ENCODE data around the gene MYLK2. TPM values are rescaled to one million over a fixed set of nuclear protein-coding genes. Genes with fewer than 3 reads are reported as not detected.
A peak's percentile ranks its signal among the peaks of the same experiment; 100 is the strongest.

The MYLK2 gene
- total RNA-seq, 2 experiments from 2014 or later: 0.67 to 0.69 TPM

DNA sequence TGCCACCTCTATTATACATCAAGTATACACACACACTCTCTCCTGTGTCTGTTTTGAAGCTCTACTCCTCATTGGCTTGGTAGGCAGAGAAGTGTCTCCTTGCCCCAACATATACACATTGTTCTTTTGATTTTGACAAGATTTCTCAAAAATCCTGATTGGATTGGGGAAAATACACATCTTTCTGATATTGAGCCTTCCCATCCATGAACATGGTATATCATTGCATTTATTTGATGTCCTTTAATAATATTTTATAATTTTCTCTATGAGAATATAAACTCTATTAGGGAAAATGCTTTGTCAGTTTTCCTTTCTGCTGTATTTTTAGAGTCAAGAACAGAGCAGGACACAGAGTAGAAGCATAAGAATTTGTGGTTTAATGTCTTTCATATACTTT lies 58.5 kb downstream of the MYLK2 start:
- BruUV-seq (replicated peaks): no TSS peak
- CTCF ChIA-PET (ENCODE audit: unreplicated experiment): no interaction called here
- intact Hi-C loops (cut with micrococcal nuclease; ENCODE audit: unreplicated experiment): no loop called here
- H2AFZ ChIP-seq (ENCODE audit: low read length): no peak overlapping the region
- DNase-seq (ENCODE audit: low spot score): no peak
- no peak overlapping the region for H3K4me2 ChIP-seq (ENCODE audit: low read length)
- no peaks in the 10 kb centered on the region for H3K9me2 ChIP-seq (ENCODE audit: insufficient read depth, low read length)
- no peaks in the 10 kb centered on the region for H4K20me1 ChIP-seq (ENCODE audit: insufficient read depth, low read length)
- POLR2A ChIA-PET: no interaction called here
- H3K79me2 ChIP-seq (ENCODE audit: insufficient read depth, low read depth, low read length): no peaks in the 10 kb centered on the region
- peaks cover 5% of the 10 kb centered on the region for H3K4me1 ChIP-seq (ENCODE audit: insufficient read depth, low read length, poor library complexity, severe bottlenecking)
- no peak overlapping the region for H3K4me3 ChIP-seq (ENCODE audit: low read depth, low read length, poor library complexity, severe bottlenecking)
- no peak overlapping the region for H3K27ac ChIP-seq (ENCODE audit: low read depth, low read length, poor library complexity, severe bottlenecking)
- TF ChIP-seq, protein P1, sequence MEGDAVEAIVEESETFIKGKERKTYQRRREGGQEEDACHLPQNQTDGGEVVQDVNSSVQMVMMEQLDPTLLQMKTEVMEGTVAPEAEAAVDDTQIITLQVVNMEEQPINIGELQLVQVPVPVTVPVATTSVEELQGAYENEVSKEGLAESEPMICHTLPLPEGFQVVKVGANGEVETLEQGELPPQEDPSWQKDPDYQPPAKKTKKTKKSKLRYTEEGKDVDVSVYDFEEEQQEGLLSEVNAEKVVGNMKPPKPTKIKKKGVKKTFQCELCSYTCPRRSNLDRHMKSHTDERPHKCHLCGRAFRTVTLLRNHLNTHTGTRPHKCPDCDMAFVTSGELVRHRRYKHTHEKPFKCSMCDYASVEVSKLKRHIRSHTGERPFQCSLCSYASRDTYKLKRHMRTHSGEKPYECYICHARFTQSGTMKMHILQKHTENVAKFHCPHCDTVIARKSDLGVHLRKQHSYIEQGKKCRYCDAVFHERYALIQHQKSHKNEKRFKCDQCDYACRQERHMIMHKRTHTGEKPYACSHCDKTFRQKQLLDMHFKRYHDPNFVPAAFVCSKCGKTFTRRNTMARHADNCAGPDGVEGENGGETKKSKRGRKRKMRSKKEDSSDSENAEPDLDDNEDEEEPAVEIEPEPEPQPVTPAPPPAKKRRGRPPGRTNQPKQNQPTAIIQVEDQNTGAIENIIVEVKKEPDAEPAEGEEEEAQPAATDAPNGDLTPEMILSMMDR (conservative IDR thresholded peaks at IDR 0.05; ENCODE audit: low read length): no peak
- no peak for TF ChIP-seq EZH2phosphoT487 (IDR thresholded peaks at IDR 0.05; ENCODE audit: borderline replicate concordance, low read depth, low read length)
- no peaks in the 10 kb centered on the region for H3K9me3 ChIP-seq (ENCODE audit: low read length)
- no peaks in the 10 kb centered on the region for H3K36me3 ChIP-seq (ENCODE audit: insufficient read depth, low read length)

DNA sequence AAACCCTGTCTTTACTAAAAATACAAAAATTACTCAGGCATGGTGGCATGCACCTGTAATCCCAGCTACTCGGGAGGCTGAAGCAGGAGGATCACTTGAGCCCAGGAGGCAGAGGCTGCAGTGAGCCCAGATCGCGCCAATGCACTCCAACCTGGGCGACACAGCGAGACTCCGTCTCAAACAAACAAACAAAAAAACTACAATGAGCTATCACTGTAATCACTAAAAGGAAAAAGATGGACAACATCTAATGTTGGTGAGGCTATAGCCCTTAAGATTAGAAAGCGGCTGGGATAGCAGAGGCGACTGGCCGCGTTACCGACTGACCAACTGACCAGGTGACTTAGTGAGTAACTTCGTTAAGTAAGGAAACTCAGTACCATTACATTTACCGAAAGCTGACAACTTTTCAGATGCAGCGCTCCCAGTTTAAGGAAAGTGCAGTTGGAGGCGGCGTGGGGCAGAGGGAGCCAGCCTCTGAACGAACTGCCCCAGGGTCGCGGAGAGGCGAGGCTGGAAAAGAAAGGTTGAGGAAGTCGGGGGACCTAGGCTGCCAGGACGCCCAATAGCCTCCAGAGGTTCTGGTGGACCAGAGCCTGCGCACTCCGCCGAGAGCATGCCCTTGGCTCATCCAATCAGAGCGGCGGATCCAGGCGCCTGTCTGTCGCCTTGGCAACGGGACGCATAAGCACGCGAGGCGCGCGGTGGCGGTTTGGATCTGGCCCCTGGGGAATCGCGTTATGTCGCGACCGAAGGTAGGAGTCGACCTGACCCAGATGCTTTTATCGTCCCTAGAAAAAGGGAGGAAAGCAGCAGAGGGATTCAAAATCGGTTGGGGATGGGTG lies 60.2 kb downstream of the MYLK2 start:
- DNase-seq (ENCODE audit: low spot score): peak; percentile 66
- Histone ChIP-seq H3K4me2 (ENCODE audit: low read length) (peak overlapping the region; percentile 88), H2AFZ (ENCODE audit: low read length) (peak overlapping the region; percentile 93), H3K79me2 (ENCODE audit: insufficient read depth, low read depth, low read length) (no peaks in the 10 kb centered on the region), H3K9me3 (ENCODE audit: low read length) (no peaks in the 10 kb centered on the region), H3K27ac (ENCODE audit: low read depth, low read length, poor library complexity, severe bottlenecking) (no peak overlapping the region), H3K36me3 (ENCODE audit: insufficient read depth, low read length) (no peaks in the 10 kb centered on the region), H3K4me3 (ENCODE audit: low read depth, low read length, poor library complexity, severe bottlenecking) (peak overlapping the region; percentile 71), H3K9me2 (ENCODE audit: insufficient read depth, low read length) (no peaks in the 10 kb centered on the region), H4K20me1 (ENCODE audit: insufficient read depth, low read length) (no peaks in the 10 kb centered on the region), H3K4me1 (ENCODE audit: insufficient read depth, low read length, poor library complexity, severe bottlenecking) (peaks cover 5% of the 10 kb centered on the region)
- no TSS peak for BruUV-seq (replicated peaks)
- ChIA-PET POLR2A (interaction anchor here (0.7 to 1.8 kb wide), 7 partner anchors 13 to 1167 kb away, joined by 3 to 12 read pairs (median 4); partner anchors contain the start of gene PDRG1), CTCF (ENCODE audit: unreplicated experiment) (interaction anchor here (0.8 kb wide), 1 partner anchor 26 kb away, joined by 3 read pairs; no protein-coding TSS in a partner anchor)
- TF ChIP-seq, protein P1 (conservative IDR thresholded peaks at IDR 0.05; ENCODE audit: low read length): no peak
- no peak for TF ChIP-seq EZH2phosphoT487 (IDR thresholded peaks at IDR 0.05; ENCODE audit: borderline replicate concordance, low read depth, low read length)
- intact Hi-C loops (cut with micrococcal nuclease; ENCODE audit: unreplicated experiment): no loop called here

DNA sequence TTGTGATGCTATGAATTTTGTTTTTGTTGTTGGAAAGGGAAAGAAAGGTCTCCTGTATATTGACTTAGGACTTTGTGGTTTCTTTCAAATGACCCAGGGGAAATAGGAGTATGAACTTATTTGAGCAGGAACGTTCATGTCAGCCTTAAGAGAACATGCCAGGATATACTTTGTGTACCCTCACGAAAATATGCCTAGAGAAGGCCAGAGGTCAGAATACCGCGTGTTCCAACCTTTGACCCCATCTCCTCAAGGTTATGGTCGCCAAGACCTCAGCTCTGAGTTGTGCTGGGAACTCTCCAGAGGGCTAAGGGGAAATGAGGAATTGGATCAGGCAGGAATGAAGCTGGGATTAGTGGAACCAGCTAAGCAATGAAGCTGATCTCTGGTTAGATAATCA lies 62.8 kb downstream of the MYLK2 start:
- no TSS peak for BruUV-seq (replicated peaks)
- ChIA-PET CTCF (ENCODE audit: unreplicated experiment) (no interaction called here), POLR2A (no interaction called here)
- intact Hi-C loops (cut with micrococcal nuclease; ENCODE audit: unreplicated experiment): no loop called here
- H3K4me1 ChIP-seq (ENCODE audit: insufficient read depth, low read length, poor library complexity, severe bottlenecking): peaks cover 5% of the 10 kb centered on the region
- no peak overlapping the region for H3K27ac ChIP-seq (ENCODE audit: low read depth, low read length, poor library complexity, severe bottlenecking)
- H4K20me1 ChIP-seq (ENCODE audit: insufficient read depth, low read length): no peaks in the 10 kb centered on the region
- no peaks in the 10 kb centered on the region for H3K9me2 ChIP-seq (ENCODE audit: insufficient read depth, low read length)
- H2AFZ ChIP-seq (ENCODE audit: low read length): no peak overlapping the region
- no peak overlapping the region for H3K4me2 ChIP-seq (ENCODE audit: low read length)
- no peak for DNase-seq (ENCODE audit: low spot score)
- H3K9me3 ChIP-seq (ENCODE audit: low read length): no peaks in the 10 kb centered on the region
- no peaks in the 10 kb centered on the region for H3K36me3 ChIP-seq (ENCODE audit: insufficient read depth, low read length)
- H3K4me3 ChIP-seq (ENCODE audit: low read depth, low read length, poor library complexity, severe bottlenecking): no peak overlapping the region
- H3K79me2 ChIP-seq (ENCODE audit: insufficient read depth, low read depth, low read length): no peaks in the 10 kb centered on the region
- TF ChIP-seq, protein P1 (conservative IDR thresholded peaks at IDR 0.05; ENCODE audit: low read length): no peak
- no peak for TF ChIP-seq EZH2phosphoT487 (IDR thresholded peaks at IDR 0.05; ENCODE audit: borderline replicate concordance, low read depth, low read length)
